Choroid plexus epithelial cell (primary cell): ENCODE results near the gene NUP50.

Experiments used
- DNase-seq: peaks from one replicate; pipeline ENCODE4 v3.0.0-alpha.2; 2010; ENCODE audit warnings: low read depth
- H3K4me3 ChIP-seq: 2 replicates; pipeline ENCODE4 v1.5.1; 2011; ENCODE audit warnings: low read depth, mild to moderate bottlenecking, control low read depth, low read length, moderate library complexity
- TF ChIP-seq, protein P1 (sequence below): conservative IDR thresholded peaks from 2 replicates; pipeline ENCODE4 v1.5.1; 2011; ENCODE audit warnings: low read depth, mild to moderate bottlenecking, control low read depth, inconsistent platforms, low read length, moderate library complexity

Gene NUP50

DNA sequence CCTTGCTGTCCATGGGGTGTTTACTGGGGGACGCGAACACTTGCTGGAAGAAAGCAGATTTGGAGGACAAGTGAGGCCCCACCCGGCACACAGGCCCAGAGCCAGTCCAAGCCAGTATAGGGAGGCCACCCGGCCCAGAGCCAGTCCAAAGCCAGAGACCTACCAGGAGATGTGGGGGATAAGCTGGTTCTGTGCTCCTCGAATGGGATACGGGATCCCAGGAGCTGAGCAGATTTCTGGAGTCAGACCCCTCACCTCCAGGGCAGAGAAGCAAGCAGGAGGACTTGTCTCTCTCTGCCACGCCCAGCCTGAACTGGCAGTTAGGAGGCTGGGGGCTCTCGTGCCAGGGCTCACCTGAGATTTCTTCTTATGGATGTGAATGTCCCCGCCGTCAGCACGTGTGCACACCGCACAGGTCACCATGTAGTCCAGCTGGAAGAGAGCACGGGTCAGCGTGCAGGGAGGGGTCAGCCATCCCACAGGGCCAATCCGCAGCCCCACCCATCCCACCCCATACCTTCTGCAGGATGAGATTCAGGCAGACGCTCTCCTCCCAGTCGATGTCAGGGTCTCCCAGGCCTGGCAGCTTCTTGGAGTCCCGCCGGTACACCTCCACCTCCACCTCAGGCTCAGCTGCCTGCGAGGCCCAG lies 41.7 kb downstream of the NUP50 start:
- TF ChIP-seq, protein P1, sequence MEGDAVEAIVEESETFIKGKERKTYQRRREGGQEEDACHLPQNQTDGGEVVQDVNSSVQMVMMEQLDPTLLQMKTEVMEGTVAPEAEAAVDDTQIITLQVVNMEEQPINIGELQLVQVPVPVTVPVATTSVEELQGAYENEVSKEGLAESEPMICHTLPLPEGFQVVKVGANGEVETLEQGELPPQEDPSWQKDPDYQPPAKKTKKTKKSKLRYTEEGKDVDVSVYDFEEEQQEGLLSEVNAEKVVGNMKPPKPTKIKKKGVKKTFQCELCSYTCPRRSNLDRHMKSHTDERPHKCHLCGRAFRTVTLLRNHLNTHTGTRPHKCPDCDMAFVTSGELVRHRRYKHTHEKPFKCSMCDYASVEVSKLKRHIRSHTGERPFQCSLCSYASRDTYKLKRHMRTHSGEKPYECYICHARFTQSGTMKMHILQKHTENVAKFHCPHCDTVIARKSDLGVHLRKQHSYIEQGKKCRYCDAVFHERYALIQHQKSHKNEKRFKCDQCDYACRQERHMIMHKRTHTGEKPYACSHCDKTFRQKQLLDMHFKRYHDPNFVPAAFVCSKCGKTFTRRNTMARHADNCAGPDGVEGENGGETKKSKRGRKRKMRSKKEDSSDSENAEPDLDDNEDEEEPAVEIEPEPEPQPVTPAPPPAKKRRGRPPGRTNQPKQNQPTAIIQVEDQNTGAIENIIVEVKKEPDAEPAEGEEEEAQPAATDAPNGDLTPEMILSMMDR, result no peak
- no peak overlapping the region for H3K4me3 ChIP-seq
- no peak for DNase-seq

DNA sequence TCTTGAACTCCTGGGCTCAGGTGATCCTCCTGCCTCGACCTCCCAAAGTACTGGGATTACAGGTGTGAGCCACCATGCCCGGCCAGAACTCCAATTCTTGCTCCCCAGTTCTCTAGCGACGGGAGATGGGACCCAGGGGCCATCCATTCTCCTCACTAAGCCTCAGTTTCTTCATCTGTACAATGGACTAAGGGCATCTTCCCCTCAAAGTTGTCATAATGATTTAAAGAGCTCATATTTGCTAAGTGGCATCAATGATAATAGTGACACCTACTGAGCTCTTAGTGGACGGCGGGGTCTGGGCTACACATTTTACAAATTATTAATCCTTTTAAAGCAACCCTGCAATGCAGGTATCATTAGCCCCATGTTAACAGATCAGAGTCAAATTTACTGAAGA lies 42.5 kb downstream of the NUP50 start:
- TF ChIP-seq, protein P1, result peak; percentile 26
- DNase-seq, result no peak
- H3K4me3 ChIP-seq, result no peak overlapping the region

DNA sequence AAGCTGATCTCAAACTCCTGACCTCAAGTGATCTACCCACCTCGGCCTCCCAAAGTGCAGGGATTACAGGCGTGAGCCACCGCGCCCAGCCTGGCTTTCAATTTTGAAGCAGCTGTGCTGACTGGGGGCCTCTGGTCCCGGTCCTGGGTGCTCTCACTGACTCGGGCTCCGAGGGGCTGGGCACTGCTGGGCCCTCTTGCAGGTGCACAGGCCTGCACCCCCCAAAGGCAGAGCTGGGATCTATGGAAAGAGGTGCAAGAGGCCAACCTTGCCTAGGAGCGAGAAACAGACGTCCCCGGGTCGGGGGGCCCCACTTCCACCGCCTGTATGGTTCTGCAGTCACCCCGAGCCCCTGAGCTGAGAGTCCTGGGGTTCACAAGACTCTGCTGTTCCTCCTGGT lies 43.8 kb downstream of the NUP50 start:
- no peak for DNase-seq
- H3K4me3 ChIP-seq, result no peak overlapping the region
- TF ChIP-seq, protein P1, result no peak

DNA sequence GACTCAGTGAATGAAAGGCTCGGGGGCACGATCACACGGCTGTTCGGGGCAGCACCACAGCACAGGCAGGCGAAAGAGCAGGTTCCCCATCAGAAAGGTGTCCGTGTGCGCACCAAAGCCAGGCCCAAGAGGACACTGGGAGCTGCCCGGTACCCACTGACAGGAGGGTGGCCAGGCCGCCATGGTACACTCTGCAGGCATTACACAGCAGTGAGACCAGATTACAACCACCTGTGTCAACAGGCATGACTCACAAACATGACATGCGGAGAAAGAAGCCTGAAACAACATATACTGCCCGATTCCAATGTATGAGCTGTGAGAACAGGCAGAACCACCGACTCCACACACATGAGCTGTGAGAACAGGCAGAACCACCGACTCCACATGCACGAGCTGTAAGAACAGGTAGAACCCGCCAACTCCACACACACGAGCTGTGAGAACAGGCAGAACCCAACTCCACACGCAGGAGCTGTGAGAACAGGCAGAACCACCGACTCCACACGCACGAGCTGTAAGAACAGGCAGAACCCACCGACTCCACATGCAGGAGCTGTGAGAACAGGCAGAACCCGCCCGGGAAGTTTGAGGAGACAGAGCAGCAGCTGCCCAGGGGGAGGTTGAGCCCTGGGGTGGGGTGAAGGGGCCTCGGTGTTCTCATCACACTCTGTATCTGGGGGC lies 44.4 kb downstream of the NUP50 start:
- TF ChIP-seq, protein P1, result no peak
- H3K4me3 ChIP-seq, result no peak overlapping the region
- peak; percentile 73 for DNase-seq

DNA sequence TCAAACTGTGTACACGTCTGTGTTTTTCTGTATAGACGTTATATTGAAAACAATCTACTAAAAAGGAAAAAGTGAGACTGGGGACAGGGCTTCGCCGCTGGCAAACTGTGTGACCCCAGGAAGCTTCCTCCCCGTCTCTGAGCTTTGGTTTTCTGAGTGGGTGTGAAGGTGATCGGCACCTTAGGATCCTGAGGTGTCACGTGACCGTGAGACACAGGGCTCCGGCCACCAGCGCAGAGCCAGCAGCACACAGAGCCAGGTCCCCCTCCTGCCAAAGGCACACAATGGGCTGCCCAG lies 44.9 kb downstream of the NUP50 start:
- no peak for DNase-seq
- H3K4me3 ChIP-seq, result no peak overlapping the region
- TF ChIP-seq, protein P1, result no peak

DNA sequence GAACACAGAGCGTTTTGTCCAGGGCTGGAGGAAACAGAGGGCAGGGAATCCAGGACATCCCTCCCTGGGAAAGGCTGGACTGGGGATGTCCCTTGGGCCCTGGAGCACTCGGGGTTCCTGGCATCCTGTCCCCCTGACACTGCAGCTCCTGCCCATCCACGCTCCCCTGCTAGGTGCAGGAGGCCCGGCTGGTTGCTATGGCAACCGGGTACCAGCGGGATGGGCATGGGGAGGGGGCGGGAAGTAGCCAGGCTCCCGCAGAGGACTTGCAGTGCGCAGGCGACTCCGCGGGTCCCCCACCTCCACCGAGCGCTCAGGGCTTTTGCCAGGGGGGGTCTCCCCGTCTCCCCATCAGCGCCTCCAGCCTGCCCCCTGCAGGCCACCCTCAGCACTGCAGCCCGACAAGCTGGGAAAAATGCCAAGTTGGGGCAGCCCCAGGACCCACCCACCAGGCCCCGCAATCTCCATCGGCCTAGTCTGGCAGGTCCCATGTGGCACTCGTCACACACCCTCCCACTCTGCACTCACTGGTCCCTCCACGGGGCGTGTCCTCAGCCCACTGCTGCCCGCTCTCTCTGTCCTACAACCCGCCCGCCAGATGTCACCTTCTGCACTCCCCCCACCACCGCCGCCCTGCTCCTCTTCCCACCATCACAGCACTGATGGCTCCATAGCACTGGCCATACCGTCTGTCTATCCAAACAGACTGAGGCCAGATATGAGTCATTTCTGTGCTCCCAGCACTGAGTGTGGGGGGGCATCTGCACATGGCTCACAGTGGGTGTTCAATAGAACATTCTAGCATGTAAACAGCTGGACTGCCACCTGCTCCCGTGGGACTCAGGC lies 45.5 kb downstream of the NUP50 start:
- TF ChIP-seq, protein P1, result peak; percentile 84
- peak; percentile 89 for DNase-seq
- no peak overlapping the region for H3K4me3 ChIP-seq
